ENCODE measurements around the gene RIPPLY3.
"Not testable (repeated sequence)": the region's sequence is repeated elsewhere in the genome, so short reads cannot be mapped to it uniquely, and the experiment has no call there.

The RIPPLY3 gene

GRCh38 chr21:36981049-36981391, 25.5 kb upstream of the RIPPLY3 start:
- DNase-seq (ENCODE audit: low read depth in 2 of 2), result no peak

GRCh38 chr21:36981977-36982700, 24.4 kb upstream of the RIPPLY3 start:
- DNase-seq (ENCODE audit: low read depth in 2 of 2), result no peak

DNA sequence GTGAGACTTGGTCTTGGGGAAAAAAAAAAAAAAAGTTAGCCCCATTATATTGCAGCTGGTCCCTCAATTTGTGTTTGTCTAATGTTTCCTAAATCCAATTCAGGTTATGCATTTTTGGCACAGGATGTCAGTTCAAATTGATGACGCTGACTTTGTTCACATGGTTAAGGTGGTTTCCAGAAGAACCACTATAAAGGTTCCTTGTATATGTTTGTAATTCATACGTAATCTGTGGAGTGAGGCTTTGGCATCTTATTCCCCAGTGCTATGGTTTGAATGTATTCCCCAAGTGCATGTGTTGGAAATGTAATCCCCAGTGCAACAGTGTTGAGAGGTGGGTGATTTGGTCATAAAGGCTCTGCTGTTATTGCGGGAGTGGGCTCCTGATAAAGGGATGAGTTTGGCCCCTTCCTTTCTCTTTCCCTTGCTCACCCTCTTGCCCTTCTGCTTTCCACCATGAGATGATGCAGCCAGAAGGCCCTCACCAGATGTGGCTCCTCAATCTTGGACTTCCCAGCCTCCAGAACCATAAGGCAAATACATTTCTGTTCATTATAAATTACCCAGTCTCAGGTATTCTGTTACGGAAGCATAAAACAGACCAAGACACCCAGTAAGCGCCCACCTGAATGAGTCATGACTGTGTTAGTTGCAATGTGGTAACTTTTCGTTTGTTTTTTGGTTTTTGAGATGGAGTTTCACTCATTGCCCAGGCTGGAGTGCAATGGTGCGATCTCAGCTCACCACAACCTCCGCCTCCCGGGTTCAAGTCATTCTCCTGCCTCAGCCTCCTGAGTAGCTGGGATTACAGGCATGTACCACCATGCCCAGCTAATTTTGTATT, 20.5 kb upstream of the RIPPLY3 start:
- DNase-seq (ENCODE audit: low read depth in 2 of 2), result no peak

DNA sequence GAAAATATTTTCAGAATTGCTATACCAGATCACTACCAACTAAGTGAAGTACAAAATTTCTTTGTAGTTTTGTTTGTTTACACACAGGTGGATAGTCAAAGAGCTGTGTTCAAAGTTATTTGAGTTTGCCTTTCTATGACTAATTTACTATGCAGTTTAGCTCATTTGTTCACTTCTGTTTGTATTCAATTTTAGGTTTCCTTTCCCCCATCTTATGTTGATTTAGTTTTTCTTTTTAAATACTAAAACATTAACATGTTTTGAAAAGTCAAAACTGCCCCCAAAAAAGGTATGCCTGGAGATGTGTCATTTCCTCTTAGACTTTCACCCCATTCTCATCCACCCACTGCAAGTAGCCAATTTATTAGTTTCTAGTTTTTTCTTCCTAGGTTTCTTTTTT, 18.7 kb upstream of the RIPPLY3 start:
- no peak for DNase-seq (ENCODE audit: low read depth in 2 of 2)

DNA sequence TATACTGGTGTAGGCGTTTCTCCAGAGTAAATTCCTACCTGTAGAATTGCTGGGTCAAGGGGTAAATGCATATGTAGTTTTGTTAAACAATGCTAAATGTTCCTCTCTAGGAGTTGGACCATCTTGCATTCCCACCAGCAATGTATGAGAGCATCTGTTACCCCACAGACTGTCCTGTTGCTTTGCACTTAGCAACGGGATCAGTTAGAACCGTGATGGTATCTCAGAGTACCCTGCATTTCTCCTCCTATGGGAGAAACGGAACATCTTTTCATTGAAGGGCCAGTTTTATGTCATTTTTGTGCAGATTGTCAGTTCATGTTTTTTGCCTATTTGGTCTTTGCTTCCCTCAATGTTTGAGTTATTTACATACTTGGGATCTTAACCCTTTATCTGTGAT, 18.0 kb upstream of the RIPPLY3 start:
- DNase-seq (ENCODE audit: low read depth in 2 of 2), result no peak

- DNase-seq (ENCODE audit: low read depth in 2 of 2), result not testable (repeated sequence)
These were observed 17.3 kb upstream of the RIPPLY3 start for GRCh38 chr21:36989199-36989698.

DNA sequence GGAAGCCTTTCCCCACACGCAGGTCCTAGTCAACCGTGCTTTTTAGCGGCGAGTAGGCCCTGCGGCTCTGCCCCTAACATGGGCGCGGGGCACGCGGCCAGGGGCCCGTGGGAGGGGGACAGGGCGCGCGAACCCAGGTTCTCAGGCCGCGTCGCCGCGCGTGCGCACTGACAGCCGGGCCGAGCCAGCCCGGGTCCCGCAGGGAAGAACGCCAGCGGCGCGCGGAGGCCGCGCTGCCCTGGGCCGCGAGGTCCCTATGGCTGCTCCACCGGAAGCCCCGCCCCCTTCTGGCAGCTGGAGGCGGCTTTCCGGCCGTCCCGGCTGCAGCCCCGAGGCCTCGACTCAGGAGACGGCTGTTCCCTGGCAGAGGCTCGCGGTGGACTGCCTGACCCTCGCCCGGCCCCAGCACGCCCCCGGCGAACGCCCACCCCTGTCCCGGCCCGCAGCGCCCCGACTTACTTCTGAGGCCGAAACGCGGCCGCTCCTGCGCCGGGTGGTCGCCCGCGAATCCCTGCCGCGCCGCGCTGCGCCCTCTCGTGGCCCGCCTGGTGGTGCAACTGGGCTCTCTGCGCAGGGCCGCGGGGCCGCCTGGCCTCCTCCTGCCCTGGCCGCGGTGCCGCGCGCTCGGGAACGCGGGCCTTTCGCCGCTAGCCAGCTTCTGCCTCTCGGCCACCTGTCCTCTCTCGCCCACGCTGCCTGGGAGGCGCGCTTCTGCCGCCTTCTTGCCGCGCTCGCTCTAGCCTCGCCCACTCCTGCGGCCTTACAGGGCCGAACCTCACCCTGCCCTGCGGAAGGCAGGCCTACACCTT, 16.6 kb upstream of the RIPPLY3 start:
- DNase-seq (ENCODE audit: low read depth in 2 of 2), result peak; percentile 65 to 71

- no peak for DNase-seq (ENCODE audit: low read depth in 2 of 2)
These were observed 15.8 kb upstream of the RIPPLY3 start for GRCh38 chr21:36990508-36991205.

DNA sequence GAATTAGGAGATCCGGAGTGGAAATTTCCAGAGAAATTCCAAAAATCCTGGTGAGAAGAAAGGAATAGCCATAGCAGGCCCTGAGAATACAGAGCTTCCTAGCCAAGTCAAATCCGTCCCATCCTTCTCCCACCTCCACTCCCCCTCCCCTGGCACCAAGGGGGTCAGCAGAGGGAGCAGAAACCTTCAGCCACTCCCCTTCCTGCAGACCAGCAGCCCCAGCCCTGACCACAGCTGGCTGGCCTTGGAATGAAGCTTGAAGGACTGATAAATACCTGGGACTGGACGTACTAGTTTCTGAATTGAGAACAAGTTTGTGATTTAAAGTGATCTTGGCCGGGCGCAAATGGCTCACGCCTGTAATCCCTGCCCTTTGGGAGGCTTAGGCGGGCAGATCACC, 13.8 kb upstream of the RIPPLY3 start:
- DNase-seq (ENCODE audit: low read depth in 2 of 2), result no peak

DNA sequence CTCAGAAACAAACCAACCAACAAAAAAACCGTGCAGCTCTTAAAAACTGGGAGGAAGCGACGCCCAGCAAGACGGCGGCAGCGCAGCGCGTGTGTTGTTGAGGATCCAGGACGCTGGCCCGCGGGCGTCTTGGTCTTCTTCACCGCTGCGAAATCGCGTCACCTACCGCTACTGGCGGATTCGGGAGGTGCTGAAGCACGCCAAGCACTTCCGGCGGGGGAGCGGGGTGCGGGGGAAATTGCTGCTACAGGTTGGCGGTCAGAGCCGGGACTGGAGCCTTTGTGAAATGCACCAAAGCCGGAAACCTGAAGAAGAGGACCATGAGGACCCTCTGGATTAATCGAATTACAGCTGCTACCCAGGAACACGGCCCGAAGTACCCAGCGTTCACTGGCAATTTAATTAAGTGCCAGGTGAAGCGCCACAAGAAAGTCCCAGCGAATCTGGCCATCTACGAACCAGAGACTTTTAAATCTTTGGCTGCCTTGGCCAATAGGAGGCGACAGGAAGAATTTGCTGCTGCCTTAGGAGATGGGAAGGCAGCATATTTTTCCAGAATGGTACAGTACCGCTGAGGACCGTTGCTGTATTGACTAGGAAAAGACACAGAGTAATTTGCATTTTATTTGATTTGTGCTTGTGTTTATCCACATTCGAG, 11.9 kb upstream of the RIPPLY3 start:
- no peak for DNase-seq (ENCODE audit: low read depth in 2 of 2)

- DNase-seq (ENCODE audit: low read depth in 2 of 2), result not testable (repeated sequence)
These were observed 11.2 kb upstream of the RIPPLY3 start for GRCh38 chr21:36995285-36995684.

GRCh38 chr21:36999131-36999898, 7.2 kb upstream of the RIPPLY3 start:
- DNase-seq (ENCODE audit: low read depth in 2 of 2), result no peak

GRCh38 chr21:37000381-37000780, 6.1 kb upstream of the RIPPLY3 start:
- DNase-seq (ENCODE audit: low read depth in 2 of 2), result no peak

- no peak for DNase-seq (ENCODE audit: low read depth in 2 of 2)
These were observed 5.1 kb upstream of the RIPPLY3 start for GRCh38 chr21:37001441-37001840.

DNA sequence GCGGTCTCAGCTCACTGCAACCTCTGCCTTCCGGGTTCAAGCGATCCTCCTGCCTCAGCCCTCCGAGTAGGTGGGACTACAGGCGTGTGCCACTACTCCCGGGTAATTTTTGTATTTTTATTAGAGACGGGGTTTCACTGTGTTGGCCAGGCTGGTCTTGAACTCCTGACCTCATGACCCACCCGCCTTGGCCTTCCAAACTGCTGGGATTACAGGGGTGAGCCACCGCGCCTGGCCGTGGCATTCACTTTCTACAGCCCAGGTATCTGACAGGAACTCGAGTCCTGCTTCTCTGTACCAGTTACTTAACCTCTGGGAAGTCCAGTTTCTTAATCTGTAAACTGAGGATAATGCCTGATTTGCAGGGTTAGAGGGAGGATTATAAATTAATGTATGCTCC, 3.7 kb upstream of the RIPPLY3 start:
- not testable (repeated sequence) for DNase-seq (ENCODE audit: low read depth in 2 of 2)

- DNase-seq (ENCODE audit: low read depth in 2 of 2), result not testable (repeated sequence)
These were observed 2.6 kb upstream of the RIPPLY3 start for GRCh38 chr21:37003917-37004316.

- no peak for DNase-seq (ENCODE audit: low read depth in 2 of 2)
These were observed 685 bp upstream of the RIPPLY3 start for GRCh38 chr21:37005548-37006485.

DNA sequence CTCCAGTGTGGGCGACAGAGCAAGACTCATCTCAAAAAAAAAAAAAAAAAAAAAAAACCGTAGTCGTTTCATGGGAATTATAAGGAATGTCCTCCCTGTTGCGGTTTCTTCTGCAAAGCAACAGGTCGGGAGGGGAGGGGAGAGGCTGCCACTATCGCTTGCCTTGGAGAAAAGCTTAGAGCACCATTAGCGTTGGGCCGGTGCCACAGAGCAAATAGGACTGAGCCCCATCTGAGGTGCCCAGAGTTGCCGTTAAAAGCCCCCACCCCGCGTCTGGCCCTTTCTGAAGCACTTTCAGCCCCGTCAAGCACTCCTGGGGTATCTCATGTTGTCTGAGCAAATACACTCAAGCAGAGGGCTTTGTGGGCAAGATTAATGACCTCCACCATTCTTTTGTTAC, 2.2 kb downstream of the RIPPLY3 start:
- DNase-seq (ENCODE audit: low read depth in 2 of 2), result no peak

GRCh38 chr21:37009740-37010341, 3.3 kb downstream of the RIPPLY3 start:
- peak; percentile 56 to 66 for DNase-seq (ENCODE audit: low read depth in 2 of 2)
